ENCODE measurements around the gene SENP5.

SENP5 gene

GRCh38 chr3:196967412-196968232 lies 99.9 kb downstream of the SENP5 start:
- Histone ChIP-seq H3K36me3 (ENCODE audit: control insufficient read depth, insufficient read depth, low read length) (no peaks in the 10 kb centered on the region), H3K4me3 (ENCODE audit: low read length) (no peak overlapping the region), H3K9ac (ENCODE audit: low read length) (peak overlapping the region; percentile 59), H3K9me3 (ENCODE audit: control insufficient read depth, low read length) (no peaks in the 10 kb centered on the region), H3K27me3 (ENCODE audit: control insufficient read depth, insufficient read depth, low read length) (no peaks in the 10 kb centered on the region), H3K4me1 (ENCODE audit: control insufficient read depth, insufficient read depth, low read length) (peaks cover 8% of the 10 kb centered on the region)

- Histone ChIP-seq H3K9me3 (ENCODE audit: control insufficient read depth, low read length) (no peaks in the 10 kb centered on the region), H3K36me3 (ENCODE audit: control insufficient read depth, insufficient read depth, low read length) (no peaks in the 10 kb centered on the region), H3K4me3 (ENCODE audit: low read length) (peak within 1 kb of the TSS; percentile 50), H3K9ac (ENCODE audit: low read length) (peak within 1 kb of the TSS; percentile 62), H3K27me3 (ENCODE audit: control insufficient read depth, insufficient read depth, low read length) (no peaks in the 10 kb centered on the region), H3K4me1 (ENCODE audit: control insufficient read depth, insufficient read depth, low read length) (peaks cover 8% of the 10 kb centered on the region)
Observed at GRCh38 chr3:196968233-196969133, 100.8 kb downstream of the SENP5 start, which contains the start of gene PIGZ. TSS of gene PIGZ (minus strand) at chr3:196968833. CDS start at chr3:196952031, 16,802 bp downstream.

GRCh38 chr3:196969134-196969659 lies 101.5 kb downstream of the SENP5 start:
- H3K36me3 ChIP-seq (ENCODE audit: control insufficient read depth, insufficient read depth, low read length) = no peaks in the 10 kb centered on the region
- peak overlapping the region; percentile 14 for H3K4me3 ChIP-seq (ENCODE audit: low read length)
- H3K9ac ChIP-seq (ENCODE audit: low read length) = peak overlapping the region; percentile 62
- H3K4me1 ChIP-seq (ENCODE audit: control insufficient read depth, insufficient read depth, low read length) = peaks cover 8% of the 10 kb centered on the region
- no peaks in the 10 kb centered on the region for H3K27me3 ChIP-seq (ENCODE audit: control insufficient read depth, insufficient read depth, low read length)
- no peaks in the 10 kb centered on the region for H3K9me3 ChIP-seq (ENCODE audit: control insufficient read depth, low read length)

GRCh38 chr3:196969660-196970546 lies 102.2 kb downstream of the SENP5 start:
- Histone ChIP-seq H3K27me3 (ENCODE audit: control insufficient read depth, insufficient read depth, low read length) (no peaks in the 10 kb centered on the region), H3K36me3 (ENCODE audit: control insufficient read depth, insufficient read depth, low read length) (no peaks in the 10 kb centered on the region), H3K9me3 (ENCODE audit: control insufficient read depth, low read length) (no peaks in the 10 kb centered on the region), H3K4me1 (ENCODE audit: control insufficient read depth, insufficient read depth, low read length) (peaks cover 8% of the 10 kb centered on the region), H3K9ac (ENCODE audit: low read length) (no peak overlapping the region), H3K4me3 (ENCODE audit: low read length) (no peak overlapping the region)

- Histone ChIP-seq H3K9ac (ENCODE audit: low read length) (no peak overlapping the region), H3K4me3 (ENCODE audit: low read length) (no peak overlapping the region), H3K36me3 (ENCODE audit: control insufficient read depth, insufficient read depth, low read length) (no peaks in the 10 kb centered on the region), H3K4me1 (ENCODE audit: control insufficient read depth, insufficient read depth, low read length) (peaks cover 8% of the 10 kb centered on the region), H3K27me3 (ENCODE audit: control insufficient read depth, insufficient read depth, low read length) (no peaks in the 10 kb centered on the region), H3K9me3 (ENCODE audit: control insufficient read depth, low read length) (no peaks in the 10 kb centered on the region)
Observed at GRCh38 chr3:196970547-196971093, 102.9 kb downstream of the SENP5 start.

- Histone ChIP-seq H3K9me3 (ENCODE audit: control insufficient read depth, low read length) (no peaks in the 10 kb centered on the region), H3K9ac (ENCODE audit: low read length) (no peak overlapping the region), H3K4me3 (ENCODE audit: low read length) (no peak overlapping the region), H3K27me3 (ENCODE audit: control insufficient read depth, insufficient read depth, low read length) (no peaks in the 10 kb centered on the region), H3K4me1 (ENCODE audit: control insufficient read depth, insufficient read depth, low read length) (peaks cover 8% of the 10 kb centered on the region), H3K36me3 (ENCODE audit: control insufficient read depth, insufficient read depth, low read length) (no peaks in the 10 kb centered on the region)
Observed at GRCh38 chr3:196971094-196971698, 103.5 kb downstream of the SENP5 start.

- Histone ChIP-seq H3K4me3 (ENCODE audit: low read length) (no peak overlapping the region), H3K9ac (ENCODE audit: low read length) (no peak overlapping the region), H3K9me3 (ENCODE audit: control insufficient read depth, low read length) (no peaks in the 10 kb centered on the region), H3K4me1 (ENCODE audit: control insufficient read depth, insufficient read depth, low read length) (no peaks in the 10 kb centered on the region), H3K36me3 (ENCODE audit: control insufficient read depth, insufficient read depth, low read length) (no peaks in the 10 kb centered on the region), H3K27me3 (ENCODE audit: control insufficient read depth, insufficient read depth, low read length) (no peaks in the 10 kb centered on the region)
Observed at GRCh38 chr3:196974661-196975060, 106.9 kb downstream of the SENP5 start.

- Histone ChIP-seq H3K4me3 (ENCODE audit: low read length) (no peak overlapping the region), H3K27me3 (ENCODE audit: control insufficient read depth, insufficient read depth, low read length) (no peaks in the 10 kb centered on the region), H3K4me1 (ENCODE audit: control insufficient read depth, insufficient read depth, low read length) (no peaks in the 10 kb centered on the region), H3K36me3 (ENCODE audit: control insufficient read depth, insufficient read depth, low read length) (no peaks in the 10 kb centered on the region), H3K9me3 (ENCODE audit: control insufficient read depth, low read length) (no peaks in the 10 kb centered on the region), H3K9ac (ENCODE audit: low read length) (no peak overlapping the region)
Observed at GRCh38 chr3:196975349-196975748, 107.6 kb downstream of the SENP5 start.

- H3K4me1 ChIP-seq (ENCODE audit: control insufficient read depth, insufficient read depth, low read length) = no peaks in the 10 kb centered on the region
- no peak overlapping the region for H3K9ac ChIP-seq (ENCODE audit: low read length)
- H3K36me3 ChIP-seq (ENCODE audit: control insufficient read depth, insufficient read depth, low read length) = no peaks in the 10 kb centered on the region
- no peak overlapping the region for H3K4me3 ChIP-seq (ENCODE audit: low read length)
- H3K9me3 ChIP-seq (ENCODE audit: control insufficient read depth, low read length) = no peaks in the 10 kb centered on the region
- no peaks in the 10 kb centered on the region for H3K27me3 ChIP-seq (ENCODE audit: control insufficient read depth, insufficient read depth, low read length)
Observed at GRCh38 chr3:196976941-196977340, 109.2 kb downstream of the SENP5 start.

GRCh38 chr3:196979545-196979944 lies 111.8 kb downstream of the SENP5 start:
- no peaks in the 10 kb centered on the region for H3K9me3 ChIP-seq (ENCODE audit: control insufficient read depth, low read length)
- no peaks in the 10 kb centered on the region for H3K4me1 ChIP-seq (ENCODE audit: control insufficient read depth, insufficient read depth, low read length)
- H3K9ac ChIP-seq (ENCODE audit: low read length) = no peak overlapping the region
- no peak overlapping the region for H3K4me3 ChIP-seq (ENCODE audit: low read length)
- H3K27me3 ChIP-seq (ENCODE audit: control insufficient read depth, insufficient read depth, low read length) = no peaks in the 10 kb centered on the region
- no peaks in the 10 kb centered on the region for H3K36me3 ChIP-seq (ENCODE audit: control insufficient read depth, insufficient read depth, low read length)

- no peaks in the 10 kb centered on the region for H3K9me3 ChIP-seq (ENCODE audit: control insufficient read depth, low read length)
- H3K27me3 ChIP-seq (ENCODE audit: control insufficient read depth, insufficient read depth, low read length) = no peaks in the 10 kb centered on the region
- no peak overlapping the region for H3K4me3 ChIP-seq (ENCODE audit: low read length)
- H3K4me1 ChIP-seq (ENCODE audit: control insufficient read depth, insufficient read depth, low read length) = no peaks in the 10 kb centered on the region
- H3K9ac ChIP-seq (ENCODE audit: low read length) = no peak overlapping the region
- H3K36me3 ChIP-seq (ENCODE audit: control insufficient read depth, insufficient read depth, low read length) = no peaks in the 10 kb centered on the region
Observed at GRCh38 chr3:196981657-196982056, 113.9 kb downstream of the SENP5 start.

All from mucosa of stomach (tissue), 1 donor.